ENCODE measurements around the gene LAMC1.
A peak's percentile ranks its signal among the peaks of the same experiment; 100 is the strongest.

LAMC1 gene

DNA sequence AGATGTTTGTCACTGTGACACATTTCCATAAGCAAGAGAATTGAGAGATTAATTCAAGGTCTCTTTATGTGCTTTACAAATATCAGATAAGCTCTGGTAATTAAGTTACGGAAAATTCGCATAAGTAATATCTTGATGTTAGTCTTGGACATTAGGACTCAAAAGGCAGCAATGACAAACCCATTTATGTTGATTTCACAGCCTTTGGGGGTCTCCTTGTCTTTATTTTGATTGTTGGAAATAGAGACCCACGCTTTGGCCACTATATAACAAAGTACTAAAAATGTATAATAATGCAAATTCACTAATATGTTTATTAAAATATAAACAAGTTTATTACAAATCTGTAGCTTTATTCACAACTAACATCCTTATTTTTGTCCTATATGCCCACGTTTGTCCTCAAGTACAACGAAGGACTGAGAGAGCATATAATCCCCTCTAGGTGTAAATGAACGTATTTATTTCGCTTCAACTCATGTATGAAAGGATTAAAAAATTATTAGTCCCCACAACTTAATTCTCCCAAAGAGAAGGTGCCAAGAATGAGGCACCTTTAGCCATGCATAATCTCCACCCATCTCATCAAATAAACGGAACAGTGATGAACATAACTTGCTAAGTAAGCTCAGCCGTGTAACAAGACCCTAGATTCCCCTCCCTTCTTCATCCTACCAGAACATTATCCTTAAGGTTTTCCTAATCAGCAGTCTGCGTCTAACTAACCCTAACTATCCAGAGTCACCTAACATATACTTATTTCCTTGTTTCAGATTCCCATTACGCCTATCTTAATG lies 1.6 kb upstream of the LAMC1 start:
- DNase-seq, result no peak

DNA sequence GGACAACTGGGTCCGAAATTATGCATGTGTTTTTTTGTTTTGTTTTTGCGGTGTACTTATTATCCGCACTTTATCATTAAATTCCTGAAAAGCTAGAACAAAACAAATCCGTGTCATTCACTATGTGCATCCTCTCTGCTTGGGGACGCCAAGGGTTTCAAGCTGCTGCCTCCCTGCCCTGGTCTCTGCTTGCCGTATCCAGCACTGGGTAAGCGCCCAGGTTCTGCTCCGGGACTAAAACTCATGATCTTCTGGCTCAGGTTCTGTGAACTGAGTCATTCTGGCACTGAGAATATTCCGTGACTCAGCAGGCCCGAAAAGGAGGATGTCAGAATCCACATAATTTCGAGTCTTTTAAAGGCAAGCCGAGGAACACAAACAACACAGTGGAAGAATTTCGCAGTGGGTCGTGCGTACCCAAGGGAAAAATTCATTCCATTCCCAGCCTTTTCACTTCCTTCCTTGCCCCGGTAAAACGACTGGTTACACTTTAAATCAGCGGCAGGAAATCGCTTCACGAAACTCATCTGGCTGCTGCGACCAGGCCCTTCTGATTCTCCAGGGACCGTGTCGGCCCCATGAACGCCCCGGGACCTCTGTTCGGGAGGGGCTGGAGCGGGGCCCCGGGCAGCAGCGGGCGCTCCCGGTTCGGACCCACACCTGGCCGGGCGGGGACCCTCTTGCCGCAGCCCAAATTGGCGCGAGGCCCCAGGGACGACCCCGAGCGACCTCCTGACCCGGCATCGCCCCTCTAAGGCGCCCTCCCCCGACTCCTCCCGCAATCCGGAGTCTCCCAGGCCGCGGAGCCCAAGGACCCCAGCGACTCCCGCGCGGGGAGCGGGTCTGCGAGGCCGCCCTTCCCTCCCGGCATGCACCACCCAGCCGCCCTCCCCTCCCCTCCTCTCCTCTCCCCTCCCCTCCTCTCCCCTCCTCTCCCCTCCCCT lies 746 bp upstream of the LAMC1 start:
- DNase-seq, result peak; percentile 84

- DNase-seq, result peak; percentile 42
These were observed 539 bp downstream of the LAMC1 start for GRCh38 chr1:183023601-183024316.

GRCh38 chr1:183024317-183025009 lies 1.2 kb downstream of the LAMC1 start:
- DNase-seq, result no peak

DNA sequence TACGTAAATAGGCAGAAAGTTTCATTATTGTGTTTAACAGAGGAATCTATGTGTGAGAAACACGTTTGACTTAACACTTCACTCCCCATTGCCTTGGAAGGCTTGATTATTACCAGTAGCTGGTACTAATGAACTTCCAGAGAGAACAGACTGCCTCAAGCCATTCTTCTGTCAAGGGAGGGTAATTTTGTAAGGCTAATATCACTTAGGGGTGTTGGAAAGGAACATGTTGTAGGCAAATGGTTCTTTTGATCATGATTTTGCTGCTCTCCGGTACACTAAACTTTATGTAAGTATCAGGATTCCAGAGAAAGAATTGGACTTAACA lies 1.8 kb downstream of the LAMC1 start:
- DNase-seq, result no peak

- no peak for DNase-seq
These were observed 2.9 kb downstream of the LAMC1 start for GRCh38 chr1:183025782-183026774.

- no peak for DNase-seq
These were observed 3.8 kb downstream of the LAMC1 start for GRCh38 chr1:183027031-183027430.

- no peak for DNase-seq
These were observed 4.6 kb downstream of the LAMC1 start for GRCh38 chr1:183027791-183028190.

DNA sequence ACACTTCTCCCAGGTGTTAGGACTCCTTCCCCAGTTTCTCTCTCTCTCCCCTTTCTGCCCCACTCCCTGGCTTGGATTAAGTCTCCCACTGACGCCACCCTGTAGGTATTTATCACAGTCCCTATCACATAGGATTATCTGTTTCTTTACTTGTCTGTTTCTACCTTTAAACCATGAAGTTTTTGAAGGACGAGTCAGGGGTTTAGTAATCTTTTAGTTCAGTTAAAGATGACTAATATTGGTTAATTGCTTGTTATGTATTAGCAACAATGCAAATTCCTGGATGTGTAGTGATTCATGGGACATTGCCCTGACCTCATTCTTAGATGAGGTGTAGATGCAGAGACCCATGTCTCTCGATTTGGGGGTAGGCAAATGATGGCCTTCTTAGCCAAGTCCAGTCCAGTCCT lies 6.4 kb downstream of the LAMC1 start:
- peak; percentile 20 for DNase-seq

GRCh38 chr1:183030053-183030452 lies 6.8 kb downstream of the LAMC1 start:
- DNase-seq, result no peak

GRCh38 chr1:183032122-183032921 lies 9.1 kb downstream of the LAMC1 start:
- peak; percentile 23 for DNase-seq

- no peak for DNase-seq
These were observed 10.0 kb downstream of the LAMC1 start for GRCh38 chr1:183033205-183033604.

GRCh38 chr1:183034682-183035081 lies 11.5 kb downstream of the LAMC1 start:
- DNase-seq, result no peak

GRCh38 chr1:183038333-183038866 lies 15.2 kb downstream of the LAMC1 start:
- no peak for DNase-seq

- no peak for DNase-seq
These were observed 15.7 kb downstream of the LAMC1 start for GRCh38 chr1:183038913-183039312.

DNA sequence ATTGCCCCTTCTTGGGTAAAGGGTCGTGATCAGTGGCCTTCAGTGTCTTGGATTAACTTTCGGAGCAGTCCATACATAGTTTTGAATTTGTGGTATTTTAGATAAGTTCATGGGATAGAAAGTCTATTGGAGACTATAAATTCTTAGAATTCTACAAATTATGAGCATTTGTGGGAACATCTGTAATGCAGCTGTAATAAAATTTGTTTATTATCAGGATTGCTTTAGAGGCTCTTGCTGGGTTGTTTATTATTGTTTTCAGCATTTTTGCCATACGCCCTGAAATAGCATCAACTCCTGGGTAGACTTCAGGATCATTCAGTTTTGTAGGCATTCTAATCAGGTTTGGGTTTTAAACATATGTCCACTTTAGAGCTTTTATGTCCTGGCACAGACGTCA lies 16.1 kb downstream of the LAMC1 start:
- no peak for DNase-seq

DNA sequence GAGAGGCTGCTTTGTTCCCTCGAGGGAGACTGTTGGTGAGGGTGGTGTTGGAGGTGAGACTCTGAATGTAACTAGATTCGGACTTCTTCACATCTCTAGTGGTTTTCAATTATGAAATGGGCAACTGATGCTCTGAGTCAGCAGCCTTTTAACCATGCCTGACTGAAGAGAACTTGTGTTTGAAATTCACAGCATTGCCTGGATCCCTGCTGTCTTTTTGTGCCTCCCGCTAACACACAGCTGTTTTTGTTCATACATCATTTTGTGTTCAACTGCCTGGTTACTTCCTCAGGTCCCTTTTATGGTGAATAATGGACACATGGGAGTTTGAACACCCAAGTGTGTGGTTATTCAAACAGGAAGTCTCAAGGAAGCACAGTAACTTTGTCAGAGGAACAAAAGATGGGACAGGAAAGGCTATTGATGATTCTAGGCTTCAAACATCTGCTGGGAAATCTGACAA lies 16.8 kb downstream of the LAMC1 start:
- DNase-seq, result no peak

DNA sequence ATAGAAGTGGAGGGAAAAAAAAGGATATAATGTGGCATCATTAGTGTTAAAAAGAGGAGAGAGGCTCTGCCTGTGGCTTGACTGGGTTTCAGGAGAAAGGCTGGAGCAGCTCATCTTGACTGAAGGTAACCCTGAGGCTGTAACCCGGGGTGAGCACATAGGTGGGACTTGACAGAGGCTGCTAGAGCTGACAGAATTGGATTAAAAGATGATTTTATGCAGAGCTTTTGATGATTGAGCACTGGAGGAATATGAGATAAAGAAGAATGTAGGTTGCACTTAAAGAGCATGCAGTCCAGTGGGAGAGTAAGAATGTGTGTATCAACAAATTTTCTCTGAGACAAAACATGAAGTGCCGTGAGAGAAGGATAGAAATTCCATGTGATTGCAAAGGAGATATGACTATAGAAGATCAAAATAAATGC lies 17.3 kb downstream of the LAMC1 start:
- DNase-seq, result no peak

GRCh38 chr1:183043254-183043653 lies 20.0 kb downstream of the LAMC1 start:
- DNase-seq, result no peak

Measured in T1000 (cell line).